Measurements from ENCODE around the gene ISM2. TPM values are rescaled to one million over a fixed set of nuclear protein-coding genes. Genes with fewer than 3 reads are reported as not detected.

The ISM2 gene
- total and polyA plus RNA-seq, 9 of the 15 experiments (the other 6 are each of a cell fraction or from before 2014, with no cell fraction given): 0.08 to 0.11 TPM; not detected in 7

- TF ChIP-seq ZBTB12 (CRISPR knock-in tag; IDR thresholded peaks at IDR 0.05) (peak; percentile 75), MXD1 (CRISPR knock-in tag; IDR thresholded peaks at IDR 0.05; ENCODE audit: borderline replicate concordance, poor library complexity, severe bottlenecking) (no peak), MAX (CRISPR knock-in tag; IDR thresholded peaks at IDR 0.05) (0 out of 2 replicates have a peak, but pooled peaks have one; percentile 39), ELK1 (CRISPR knock-in tag; IDR thresholded peaks at IDR 0.05) (no peak), ETS1 (conservative IDR thresholded peaks at IDR 0.05; ENCODE audit: control insufficient read depth, low read depth, low read length) (peak; percentile 92; the same call in 1 of the 2 replicates), MCM3 (IDR thresholded peaks at IDR 0.05) (no peak), DIDO1 (tag; IDR thresholded peaks at IDR 0.05; ENCODE audit: low read depth) (peak; percentile 88), RFX7 (CRISPR knock-in tag; IDR thresholded peaks at IDR 0.05) (no peak), FOXJ3 (CRISPR knock-in tag; IDR thresholded peaks at IDR 0.05) (no peak), CHD2 (IDR thresholded peaks at IDR 0.05; ENCODE audit: low read depth, low read length) (peak; percentile 96), ZC3H8 (IDR thresholded peaks at IDR 0.05) (no peak), ATF1 (CRISPR knock-in tag; IDR thresholded peaks at IDR 0.05) (no peak), ATF1 (tag; IDR thresholded peaks at IDR 0.05) (peak; percentile 95), BRD4 (IDR thresholded peaks at IDR 0.05) (no peak), HDAC1 (IDR thresholded peaks at IDR 0.05) (peak in 1 of 2 experiments; percentile 71; a peak in 2 of 4 replicates), ZNF395 (CRISPR knock-in tag; IDR thresholded peaks at IDR 0.05) (peak; percentile 79), PRDM10 (IDR thresholded peaks at IDR 0.05; ENCODE audit: partially characterized antibody) (no peak), ZNF551 (CRISPR knock-in tag; IDR thresholded peaks at IDR 0.05) (no peak)
Observed at GRCh38 chr14:77457522-77458248, 40.9 kb downstream of the ISM2 start, which contains the start of the genes AHSA1 and VIPAS39 (continued).
